Psoas muscle (tissue), 8 donors: ENCODE results near the gene ARHGAP22. TPM values are rescaled to one million over a fixed set of nuclear protein-coding genes. Genes with fewer than 3 reads are reported as not detected.

Experiments used
- ATAC-seq, 4 donors: fragments of 200-7000 bp; cut with Tn5 transposase; one replicate each; pipeline ENCODE4 v1.9.1; 2020; ENCODE audit warnings: moderate library complexity in 3 of 4, mild to moderate bottlenecking in 2 of 4
- DNase-seq, 2 donors: peaks; one replicate each; pipeline ENCODE4 v3.0.0-alpha.2; 2020
- H3K27ac ChIP-seq: fragments of 200-600 bp; one replicate; pipeline ENCODE4 v1.8.0; 2022
- H3K27me3 ChIP-seq, 3 donors: fragments of 200-600 bp in 1 of 3; one replicate each; pipeline versions ENCODE4 v1.6.1 to v1.8.0; 2013 to 2022; ENCODE audit warnings: low read length in 2 of 3, mild to moderate bottlenecking in 2 of 3, moderate library complexity in 1 of 3; ENCODE audit not compliant: insufficient read depth in 3 of 3
- H3K36me3 ChIP-seq, 2 donors: fragments of 200-600 bp in 1 of 2; one replicate each; pipeline versions ENCODE4 v1.6.1 to v1.8.0; 2013 to 2022; ENCODE audit warnings: low read depth in 1 of 2, mild to moderate bottlenecking in 1 of 2, moderate library complexity in 1 of 2; ENCODE audit not compliant: insufficient read depth in 1 of 2
- H3K4me1 ChIP-seq: fragments of 200-600 bp; one replicate; pipeline ENCODE4 v1.8.0; 2022
- H3K4me3 ChIP-seq: fragments of 200-600 bp; one replicate; pipeline ENCODE4 v1.8.0; 2022; ENCODE audit warnings: mild to moderate bottlenecking
- H3K9me3 ChIP-seq: fragments of 200-600 bp; one replicate; pipeline ENCODE4 v1.8.0; 2022
- WGBS, 3 donors: extraction: QIAGEN DNeasy Blood & Tissue Kit; methylation state at CpG; one replicate each; pipeline versions ENCODE4 v1.1.6 to v1.1.7; 2013; 5-methylcytosine and 5-hydroxymethylcytosine counted together
- intact Hi-C, 2 donors: fragments of 100-400 bp; cut with DNase I; formaldehyde crosslinking; loops; one replicate each; pipeline versions ENCODE4 v1.11.0 to v1.14.2; 2022
- polyA plus RNA-seq, 3 donors: library from polyadenylated mRNA; stranded (reverse); fragments of 200-250 nt; gene quantifications; one replicate each; pipeline ENCODE4 v1.2.3, GENCODE V29; 2013
- total RNA-seq, 4 donors: library from RNA; stranded (reverse); fragmentation: NEBNext Ultra II Directional in 2 of 4; extraction: Animal tissue kit (Norgen Biotek cat#: 25700) in 2 of 4; gene quantifications; one replicate each; pipeline versions ENCODE4 v1.2.1 to v1.2.4, GENCODE V29; 2021 to 2023
- TF ChIP-seq, protein P1 (sequence below): fragments of 200-600 bp; IDR thresholded peaks from one replicate; pipeline ENCODE4 v1.8.0; 2022; ENCODE audit warnings: antibody characterized with exemption
- donor health status: healthy with polysubstance abuse.
- donor health status: DM: no; HTN: no; CAD: no; lungs with moderate emphysema.
- donor health status: Bipolar disorder and iron deficiency.
- donor health status: healthy.
- donor health status: DM: yes; HTN: yes; CAD: no.
- donor health status: DM: no; HTN: no; CAD: no.
- donor health status: DM: no; HTN: no; CAD: no.
- donor health status: DM: yes; HTN: yes; CAD: no.

ARHGAP22 gene
- total and polyA plus RNA-seq, 7 donors, result 0.46 to 2.9 (median 1.6) TPM

DNA sequence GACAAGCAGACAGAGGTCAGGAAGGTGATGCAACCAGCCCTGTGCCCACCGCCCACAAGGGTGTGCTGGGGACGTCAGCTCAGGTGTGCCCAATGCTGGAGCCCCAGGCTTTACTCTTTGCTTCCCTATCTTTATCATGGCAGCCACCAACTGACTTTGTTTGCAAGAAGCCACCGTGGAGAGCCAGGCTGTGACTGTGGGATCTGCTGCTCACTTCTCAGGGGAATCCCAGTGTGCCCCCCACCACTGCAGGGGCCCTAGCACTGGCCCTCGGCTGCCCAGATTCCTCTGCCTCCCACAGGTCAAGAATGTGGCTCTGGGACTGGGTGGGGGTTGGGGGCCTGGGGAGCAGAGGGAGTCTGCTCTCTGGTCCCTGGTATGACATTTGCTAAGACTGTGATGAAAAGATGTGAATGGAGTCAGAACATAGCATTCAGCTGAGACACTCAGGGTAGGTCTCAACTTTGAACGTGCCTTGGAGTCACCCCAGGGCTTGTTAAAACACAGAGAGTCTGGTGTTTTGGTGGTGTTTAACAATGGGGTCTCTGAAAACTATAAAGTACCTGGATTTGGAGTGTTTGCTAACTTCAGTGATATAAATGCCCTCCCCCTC, 47.3 kb downstream of the ARHGAP22 start:
- ATAC-seq (no peak), DNase-seq (no peak)
- no peaks in the 10 kb centered on the region for H3K4me1 ChIP-seq
- no peak overlapping the region for H3K27ac ChIP-seq
- H3K36me3 ChIP-seq, result no peaks in the 10 kb centered on the region
- H3K4me3 ChIP-seq, result no peak overlapping the region
- intact Hi-C loops, result no loop called here
- H3K27me3 ChIP-seq, result no peaks in the 10 kb centered on the region
- TF ChIP-seq, protein P1, sequence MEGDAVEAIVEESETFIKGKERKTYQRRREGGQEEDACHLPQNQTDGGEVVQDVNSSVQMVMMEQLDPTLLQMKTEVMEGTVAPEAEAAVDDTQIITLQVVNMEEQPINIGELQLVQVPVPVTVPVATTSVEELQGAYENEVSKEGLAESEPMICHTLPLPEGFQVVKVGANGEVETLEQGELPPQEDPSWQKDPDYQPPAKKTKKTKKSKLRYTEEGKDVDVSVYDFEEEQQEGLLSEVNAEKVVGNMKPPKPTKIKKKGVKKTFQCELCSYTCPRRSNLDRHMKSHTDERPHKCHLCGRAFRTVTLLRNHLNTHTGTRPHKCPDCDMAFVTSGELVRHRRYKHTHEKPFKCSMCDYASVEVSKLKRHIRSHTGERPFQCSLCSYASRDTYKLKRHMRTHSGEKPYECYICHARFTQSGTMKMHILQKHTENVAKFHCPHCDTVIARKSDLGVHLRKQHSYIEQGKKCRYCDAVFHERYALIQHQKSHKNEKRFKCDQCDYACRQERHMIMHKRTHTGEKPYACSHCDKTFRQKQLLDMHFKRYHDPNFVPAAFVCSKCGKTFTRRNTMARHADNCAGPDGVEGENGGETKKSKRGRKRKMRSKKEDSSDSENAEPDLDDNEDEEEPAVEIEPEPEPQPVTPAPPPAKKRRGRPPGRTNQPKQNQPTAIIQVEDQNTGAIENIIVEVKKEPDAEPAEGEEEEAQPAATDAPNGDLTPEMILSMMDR, result no peak
- WGBS, 3 donors, result 74 to 88% (median 83%) methylated on average over 5 of the region's 5 CpGs
- no peaks in the 10 kb centered on the region for H3K9me3 ChIP-seq

DNA sequence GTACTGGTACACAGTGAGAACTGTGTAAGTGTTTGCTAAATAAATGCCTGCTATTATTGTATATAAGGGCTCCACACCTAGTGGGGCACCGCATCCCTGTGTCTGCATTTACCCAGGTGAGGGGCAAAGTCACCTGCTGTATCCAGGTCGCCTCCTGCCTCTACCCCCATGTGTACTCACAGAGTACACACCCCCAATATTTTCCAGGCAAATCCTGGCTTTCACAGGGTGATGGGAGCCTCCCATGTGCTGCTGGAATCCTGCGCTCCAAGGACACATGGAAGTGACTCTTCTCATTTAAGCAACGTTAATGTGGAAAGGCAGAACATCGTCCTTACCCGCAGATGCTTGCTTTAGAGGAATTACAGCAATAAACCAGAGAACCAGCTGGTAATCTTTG, 48.2 kb downstream of the ARHGAP22 start:
- DNase-seq (no peak), ATAC-seq (no peak)
- H3K27ac ChIP-seq, result no peak overlapping the region
- TF ChIP-seq, protein P1, result no peak
- no peak overlapping the region for H3K4me3 ChIP-seq
- no peaks in the 10 kb centered on the region for H3K4me1 ChIP-seq
- intact Hi-C loops, result no loop called here
- no peaks in the 10 kb centered on the region for H3K27me3 ChIP-seq
- H3K36me3 ChIP-seq, result no peaks in the 10 kb centered on the region
- WGBS, 3 donors, result 82 to 92% (median 89%) methylated on average over 6 of the region's 6 CpGs
- H3K9me3 ChIP-seq, result no peaks in the 10 kb centered on the region

DNA sequence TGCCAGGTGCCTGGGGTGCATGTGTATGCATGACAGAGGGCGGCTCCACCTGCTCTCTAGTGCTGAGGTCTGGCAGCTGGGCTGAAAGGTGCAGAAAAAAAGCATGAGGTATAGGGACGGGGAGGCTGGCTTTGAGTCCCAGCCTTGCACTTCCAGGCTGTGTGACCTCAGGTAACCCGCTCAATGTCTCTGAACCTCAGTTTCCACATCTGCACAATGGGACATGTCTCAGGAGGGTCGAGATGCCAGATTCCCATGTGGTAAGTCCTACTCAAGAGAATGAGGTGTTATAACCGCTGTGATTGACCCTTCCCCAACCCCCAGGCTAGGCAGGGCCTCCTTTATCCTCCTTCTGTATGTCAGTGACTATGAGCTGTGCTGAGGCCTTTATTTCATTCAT, 48.8 kb downstream of the ARHGAP22 start:
- Histone ChIP-seq H3K36me3 (no peaks in the 10 kb centered on the region), H3K9me3 (no peaks in the 10 kb centered on the region), H3K27me3 (no peaks in the 10 kb centered on the region), H3K4me1 (no peaks in the 10 kb centered on the region), H3K4me3 (no peak overlapping the region), H3K27ac (no peak overlapping the region)
- intact Hi-C loops, result no loop called here
- 89 to 92% (median 92%) methylated on average over 5 of the region's 5 CpGs for WGBS, 3 donors
- TF ChIP-seq, protein P1, result no peak
- ATAC-seq, result no peak
- DNase-seq, result no peak

DNA sequence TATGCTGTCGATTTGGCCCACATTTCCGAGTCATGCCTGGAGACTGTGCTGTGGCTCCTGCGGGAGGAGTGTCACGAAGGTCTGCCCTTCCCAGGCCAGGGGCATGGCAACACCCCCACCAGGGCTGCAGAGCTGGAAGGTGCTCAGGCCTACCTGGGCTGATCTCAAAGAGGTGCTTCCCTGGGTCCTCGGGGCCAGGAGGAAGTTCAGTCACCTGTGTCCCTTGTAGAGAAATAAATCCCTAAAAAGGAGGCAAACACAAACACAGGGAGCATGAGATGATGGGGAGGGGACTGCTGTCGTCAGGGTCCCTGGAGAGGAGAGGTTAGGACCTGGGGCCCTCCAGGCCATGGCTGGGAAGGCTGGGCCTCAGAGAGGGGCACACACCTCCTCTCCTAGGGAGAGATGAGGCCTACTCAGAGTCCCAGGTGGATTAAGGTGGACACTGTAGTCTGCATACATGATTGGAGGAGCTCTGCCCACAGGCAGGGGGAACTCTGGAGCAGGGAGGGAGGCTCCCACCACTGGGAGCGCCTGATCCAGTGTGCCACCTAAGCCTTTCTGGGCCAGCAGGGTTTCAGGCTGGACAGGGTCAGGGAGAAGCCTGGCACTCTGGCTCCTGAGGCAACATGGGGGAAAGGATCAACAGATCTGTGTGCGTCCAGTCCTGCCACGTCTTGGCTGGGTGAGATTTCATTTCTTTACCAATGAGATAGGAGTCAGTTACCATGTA, 49.4 kb downstream of the ARHGAP22 start:
- no peak for ATAC-seq
- Histone ChIP-seq H3K4me1 (no peaks in the 10 kb centered on the region), H3K36me3 (no peaks in the 10 kb centered on the region), H3K27me3 (no peaks in the 10 kb centered on the region), H3K27ac (no peak overlapping the region), H3K9me3 (no peaks in the 10 kb centered on the region), H3K4me3 (no peak overlapping the region)
- no peak for DNase-seq
- intact Hi-C loops, result no loop called here
- TF ChIP-seq, protein P1, result no peak
- 75 to 81% (median 75%) methylated on average over 9 of the region's 9 CpGs for WGBS, 3 donors
